Gastroesophageal sphincter (tissue), 4 donors: ENCODE measurements around the gene CIAO2B. TPM values are rescaled to one million over a fixed set of nuclear protein-coding genes. Genes with fewer than 3 reads are reported as not detected.

ENCODE experiments used
- ATAC-seq: fragments of 150-250 bp; one replicate; pipeline ENCODE4 v1.9.1; 2016; ENCODE audit warnings: mild to moderate bottlenecking, moderate library complexity
- H3K27ac ChIP-seq, 4 donors: fragments of 200-600 bp; sonication (generic) in 3 of 4; 1 replicate in 3 of 4; 2 replicates in 1 of 4; pipeline ENCODE4 v1.5.1; 2016 to 2019
- H3K27me3 ChIP-seq: fragments of 200-600 bp; sonication (generic); one replicate; pipeline ENCODE4 v1.5.1; 2019
- H3K36me3 ChIP-seq, 2 donors: fragments of 200-600 bp; sonication (generic); one replicate each; pipeline ENCODE4 v1.5.1; 2019; ENCODE audit warnings: control low read depth in 1 of 2
- H3K4me1 ChIP-seq, 3 donors: fragments of 200-600 bp; sonication (generic); 1 replicate in 2 of 3; 2 replicates in 1 of 3; pipeline ENCODE4 v1.5.1; 2016 to 2019; ENCODE audit warnings: control low read depth in 2 of 3
- H3K4me3 ChIP-seq, 2 donors: fragments of 200-600 bp; sonication (generic); one replicate each; pipeline ENCODE4 v1.5.1; 2019; ENCODE audit warnings: mild to moderate bottlenecking in 1 of 2, moderate library complexity in 1 of 2
- H3K9me3 ChIP-seq, 3 donors: fragments of 200-600 bp; sonication (generic); one replicate each; pipeline ENCODE4 v1.5.1; 2017 to 2019; ENCODE audit warnings: control low read depth in 2 of 3
- EP300 ChIP-seq: sonication (generic); formaldehyde crosslinking; IDR thresholded peaks from one replicate; pipeline ENCODE4 v1.6.1; 2017; ENCODE audit warnings: antibody characterized with exemption, mild to moderate bottlenecking
- POLR2A ChIP-seq, 2 donors: fragments of 450-650 bp; IDR thresholded peaks; one replicate each; pipeline ENCODE4 v1.6.1; 2017; ENCODE audit warnings: antibody characterized with exemption in 2 of 2, mild to moderate bottlenecking in 2 of 2, moderate library complexity in 1 of 2
- POLR2AphosphoS5 ChIP-seq: sonication (generic); formaldehyde crosslinking; IDR thresholded peaks from one replicate; pipeline ENCODE4 v1.6.1; 2017; ENCODE audit warnings: antibody characterized with exemption
- WGBS, 2 donors: methylation state at CpG; one replicate each; pipeline ENCODE4 v1.1.5; 2018; ENCODE audit warnings: low coverage in 1 of 2; 5-methylcytosine and 5-hydroxymethylcytosine counted together
- total RNA-seq, 4 donors: library from RNA; depleted of rRNA; stranded (reverse); fragments of >200 nt; gene quantifications; one replicate each; pipeline ENCODE4 v1.1.0, GENCODE V29; 2016
- TF ChIP-seq, protein P1 (sequence below), 4 experiments: fragments of 200-600 bp in 2 of 4; fragments of 450-650 bp in 2 of 4; sonication (generic) in 1 of 4; IDR thresholded peaks; one replicate each; pipeline ENCODE4 v1.5.1; 2017 to 2019; ENCODE audit warnings: antibody characterized with exemption in 4 of 4, mild to moderate bottlenecking in 2 of 4, moderate library complexity in 2 of 4

CIAO2B gene
- total RNA-seq, 4 donors from 2014 or later = 54.3 to 88.9 (median 79.5) TPM

DNA sequence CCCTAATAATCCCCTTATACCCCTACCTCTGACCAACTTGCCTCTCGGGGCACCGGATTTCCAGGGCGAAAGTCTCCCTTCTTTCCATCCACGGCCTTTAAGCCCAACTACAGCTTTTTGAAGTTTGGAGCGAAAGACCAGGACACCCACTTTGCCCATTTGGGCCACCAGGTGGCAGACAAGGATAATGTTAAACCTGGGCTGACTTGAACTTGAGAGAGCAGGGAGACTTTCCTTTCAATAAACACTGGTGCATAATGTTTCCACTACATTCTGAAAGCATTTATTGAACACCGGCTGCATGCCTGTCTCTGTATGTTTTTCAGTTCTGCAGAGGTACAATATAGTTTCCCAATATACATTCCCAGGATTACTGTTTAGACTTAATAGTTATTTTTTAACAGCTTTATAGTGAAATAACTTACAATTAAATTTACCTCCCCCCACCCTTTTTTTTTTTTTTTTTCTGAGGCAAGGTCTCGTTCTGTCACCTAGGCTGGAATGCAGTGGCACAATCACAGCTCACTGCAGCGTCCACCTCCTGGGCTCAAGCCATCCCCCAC is 20.0 kb upstream of the CIAO2B start:
- peaks cover 6% of the 10 kb centered on the region for H3K27me3 ChIP-seq
- 15 to 19% methylated on average over 6 of the region's 8 CpGs for WGBS, 2 donors
- peak; percentile 71 for ATAC-seq

DNA sequence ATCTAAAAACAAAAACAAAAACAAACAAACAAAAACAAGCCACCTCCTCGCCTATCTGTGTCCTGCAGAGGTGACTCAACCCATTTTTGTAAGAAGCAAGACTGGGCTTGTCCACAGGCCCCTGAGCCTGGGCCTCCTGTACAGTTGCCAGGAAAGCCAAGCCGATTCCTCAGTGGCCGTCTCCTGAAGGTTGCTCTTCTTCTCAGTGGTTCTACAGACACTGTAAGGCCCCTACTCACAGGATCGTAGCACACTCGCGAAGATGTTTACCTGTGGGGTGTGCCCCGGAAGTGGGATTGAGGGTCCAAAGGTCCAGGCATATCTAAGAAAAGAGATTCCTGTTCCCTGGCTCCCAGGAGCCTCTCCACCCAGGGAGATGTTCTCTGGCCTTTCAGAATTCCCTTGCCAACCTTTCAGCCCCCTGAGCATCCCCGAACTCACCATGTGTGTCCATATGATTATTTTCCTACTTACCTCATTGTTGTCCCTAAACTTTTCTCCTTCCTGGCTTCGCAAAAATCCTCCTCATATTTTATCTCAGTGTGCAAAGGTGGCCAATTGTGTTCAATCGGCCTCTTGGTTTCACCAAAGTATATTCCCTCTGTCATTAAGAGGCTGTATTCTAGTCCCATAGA is 19.4 kb upstream of the CIAO2B start:
- H3K27ac ChIP-seq = no peak overlapping the region
- H3K9me3 ChIP-seq = no peaks in the 10 kb centered on the region
- peaks cover 0 to 9% (median 3%) of the 10 kb centered on the region in 3 donors for H3K4me1 ChIP-seq
- 69 to 71% methylated on average over 7 of the region's 10 CpGs for WGBS, 2 donors
- no peak for ATAC-seq
- H3K4me3 ChIP-seq = no peak overlapping the region
- H3K27me3 ChIP-seq = peaks cover 6% of the 10 kb centered on the region
- TF ChIP-seq, protein P1, sequence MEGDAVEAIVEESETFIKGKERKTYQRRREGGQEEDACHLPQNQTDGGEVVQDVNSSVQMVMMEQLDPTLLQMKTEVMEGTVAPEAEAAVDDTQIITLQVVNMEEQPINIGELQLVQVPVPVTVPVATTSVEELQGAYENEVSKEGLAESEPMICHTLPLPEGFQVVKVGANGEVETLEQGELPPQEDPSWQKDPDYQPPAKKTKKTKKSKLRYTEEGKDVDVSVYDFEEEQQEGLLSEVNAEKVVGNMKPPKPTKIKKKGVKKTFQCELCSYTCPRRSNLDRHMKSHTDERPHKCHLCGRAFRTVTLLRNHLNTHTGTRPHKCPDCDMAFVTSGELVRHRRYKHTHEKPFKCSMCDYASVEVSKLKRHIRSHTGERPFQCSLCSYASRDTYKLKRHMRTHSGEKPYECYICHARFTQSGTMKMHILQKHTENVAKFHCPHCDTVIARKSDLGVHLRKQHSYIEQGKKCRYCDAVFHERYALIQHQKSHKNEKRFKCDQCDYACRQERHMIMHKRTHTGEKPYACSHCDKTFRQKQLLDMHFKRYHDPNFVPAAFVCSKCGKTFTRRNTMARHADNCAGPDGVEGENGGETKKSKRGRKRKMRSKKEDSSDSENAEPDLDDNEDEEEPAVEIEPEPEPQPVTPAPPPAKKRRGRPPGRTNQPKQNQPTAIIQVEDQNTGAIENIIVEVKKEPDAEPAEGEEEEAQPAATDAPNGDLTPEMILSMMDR (IDR thresholded peaks at IDR 0.05) = no peak
- no peaks in the 10 kb centered on the region for H3K36me3 ChIP-seq

More for the DNA sequence above, 20.0 kb upstream of the CIAO2B start:
- Histone ChIP-seq H3K9me3 (no peaks in the 10 kb centered on the region), H3K27ac (no peak overlapping the region), H3K4me3 (no peak overlapping the region), H3K4me1 (peaks cover 0 to 3% (median 0%) of the 10 kb centered on the region in 3 donors), H3K36me3 (no peaks in the 10 kb centered on the region)
- TF ChIP-seq, protein P1 (IDR thresholded peaks at IDR 0.05) = peak in 3 of 4 experiments; percentile 76 to 86 (median 81)
- TF ChIP-seq POLR2AphosphoS5 = no peak

DNA sequence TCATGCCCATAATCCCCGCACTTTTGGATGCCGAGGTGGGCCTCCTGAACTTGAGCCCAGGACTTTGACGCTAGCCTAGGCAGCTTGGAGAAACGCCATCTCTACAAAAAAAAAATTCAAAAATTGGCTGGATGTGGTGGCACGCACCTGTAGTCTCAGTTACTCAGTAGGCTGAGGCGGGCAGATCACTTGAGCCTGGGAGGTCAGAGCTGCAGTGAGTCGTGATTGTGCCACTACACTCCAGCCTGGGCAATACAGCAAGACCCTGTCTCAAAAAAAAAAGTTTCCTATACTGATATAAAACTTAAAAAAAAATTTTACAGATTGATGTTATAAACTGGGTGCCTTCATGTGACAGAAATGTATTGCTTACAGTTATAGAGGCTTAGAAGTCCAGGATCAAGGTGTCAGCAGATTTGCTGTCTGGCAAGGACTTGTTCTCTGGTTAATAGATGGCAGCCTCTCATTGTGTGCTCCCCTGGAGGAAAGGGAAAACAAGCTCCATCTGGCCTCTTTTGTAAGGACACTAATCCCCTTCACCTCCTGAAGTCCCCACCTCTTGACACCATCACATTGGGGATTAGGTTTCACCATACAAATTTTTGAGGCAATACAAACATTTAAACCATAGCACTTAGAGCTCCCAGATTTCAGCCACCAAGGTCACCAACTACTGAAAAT is 18.4 kb upstream of the CIAO2B start:
- TF ChIP-seq POLR2A (IDR thresholded peaks at IDR 0.05) = no peak
- TF ChIP-seq POLR2AphosphoS5 = no peak
- no peak for TF ChIP-seq EP300
- TF ChIP-seq, protein P1 (IDR thresholded peaks at IDR 0.05) = no peak
- H3K27ac ChIP-seq = no peak overlapping the region
- no peaks in the 10 kb centered on the region for H3K36me3 ChIP-seq
- peaks cover 0 to 17% (median 7%) of the 10 kb centered on the region in 3 donors for H3K4me1 ChIP-seq
- no peaks in the 10 kb centered on the region for H3K9me3 ChIP-seq
- WGBS, 2 donors = 64 to 84% methylated on average over 5 to 6 of the region's 7 CpGs
- ATAC-seq = no peak
- H3K4me3 ChIP-seq = no peak overlapping the region
- peaks cover 6% of the 10 kb centered on the region for H3K27me3 ChIP-seq

DNA sequence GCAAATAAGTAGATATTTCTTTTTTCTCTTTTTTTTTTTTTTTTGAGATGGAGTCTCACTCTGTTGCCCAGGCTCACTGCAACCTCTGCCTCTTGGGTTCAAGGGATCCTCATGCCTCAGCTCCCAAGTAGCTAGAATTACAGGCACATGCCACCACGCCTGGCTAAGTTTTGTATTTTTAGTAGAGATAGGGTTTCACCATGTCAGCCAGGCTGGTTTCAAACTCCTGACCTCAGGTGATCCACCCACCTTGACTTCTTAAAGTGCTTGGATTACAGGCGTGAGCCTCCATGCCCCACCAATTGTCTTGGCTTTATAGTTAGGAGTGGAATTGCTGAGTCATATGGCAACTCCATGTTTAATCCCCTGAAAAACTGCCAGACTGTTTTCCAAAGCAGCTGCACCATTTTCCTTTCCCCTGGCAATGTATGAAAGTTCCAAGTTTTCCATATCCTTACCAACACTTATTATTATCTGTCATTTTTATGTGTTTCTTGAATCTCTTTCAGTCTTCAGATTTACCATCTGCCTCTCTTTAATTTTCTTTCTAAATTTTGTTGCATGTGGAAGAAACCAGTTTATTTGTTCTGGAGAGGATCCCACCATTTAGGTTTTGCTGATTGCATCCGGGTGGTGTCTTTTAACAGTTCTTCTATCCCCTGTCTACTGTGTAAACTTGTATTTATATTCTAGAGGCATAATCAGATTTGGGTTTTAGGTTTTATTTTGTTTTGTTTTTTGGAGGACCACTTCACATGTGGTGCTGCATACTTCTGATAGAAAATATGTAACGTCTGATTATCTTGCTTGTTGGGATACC is 17.0 kb upstream of the CIAO2B start:
- TF ChIP-seq POLR2AphosphoS5 (no peak), EP300 (no peak), POLR2A (IDR thresholded peaks at IDR 0.05) (no peak)
- TF ChIP-seq, protein P1 (IDR thresholded peaks at IDR 0.05) = no peak
- H3K36me3 ChIP-seq = no peaks in the 10 kb centered on the region
- H3K4me1 ChIP-seq = peaks cover 0 to 27% (median 9%) of the 10 kb centered on the region in 3 donors
- 71 to 82% methylated on average over 3 to 4 of the region's 4 CpGs for WGBS, 2 donors
- H3K9me3 ChIP-seq = no peaks in the 10 kb centered on the region
- no peak overlapping the region for H3K27ac ChIP-seq
- ATAC-seq = no peak
- H3K4me3 ChIP-seq = no peak overlapping the region
- peaks cover 6% of the 10 kb centered on the region for H3K27me3 ChIP-seq
